ENCODE measurements around the gene NBEAL2. TPM values are rescaled to one million over a fixed set of nuclear protein-coding genes. Genes with fewer than 3 reads are reported as not detected.
A peak's percentile ranks its signal among the peaks of the same experiment; 100 is the strongest.

Gene NBEAL2
- total RNA-seq, 4 donors from 2014 or later, result 4.1 to 8.7 (median 7.5) TPM

GRCh38 chr3:46950650-46951241 lies 28.7 kb upstream of the NBEAL2 start:
- no peaks in the 10 kb centered on the region for H3K27me3 ChIP-seq
- in situ Hi-C loops (cut with MboI; ENCODE audit: low sequenced_read_pairs in 4 of 4), result no loop called here
- ATAC-seq (no peak), DNase-seq (no peak)
- no peaks in the 10 kb centered on the region for H3K36me3 ChIP-seq
- intact Hi-C loops (cut with DNase I; ENCODE audit: low total_unique reads), result no loop called here
- peaks cover 75 to 85% of the 10 kb centered on the region in 2 donors for H3K4me1 ChIP-seq
- H3K9me3 ChIP-seq, result no peaks in the 10 kb centered on the region
- TF ChIP-seq POLR2A (IDR thresholded peaks at IDR 0.05) (no peak), CTCF (IDR thresholded peaks at IDR 0.05 in 4 of 5, conservative IDR thresholded peaks at IDR 0.05 in 1 of 5) (no peak)
- no peak overlapping the region for H3K4me3 ChIP-seq
- peak overlapping the region; percentile 39 to 91 (median 88) for H3K27ac ChIP-seq

GRCh38 chr3:46952813-46953212 lies 26.7 kb upstream of the NBEAL2 start:
- no peaks in the 10 kb centered on the region for H3K9me3 ChIP-seq
- TF ChIP-seq CTCF (IDR thresholded peaks at IDR 0.05 in 4 of 5, conservative IDR thresholded peaks at IDR 0.05 in 1 of 5) (no peak), POLR2A (IDR thresholded peaks at IDR 0.05) (no peak)
- in situ Hi-C loops (cut with MboI; ENCODE audit: low sequenced_read_pairs in 4 of 4) (no loop called here), intact Hi-C loops (cut with DNase I; ENCODE audit: low total_unique reads) (no loop called here)
- DNase-seq (no peak), ATAC-seq (no peak)
- H3K27ac ChIP-seq, result peak overlapping the region; percentile 3 to 40 (median 22)
- H3K4me3 ChIP-seq, result no peak overlapping the region
- no peaks in the 10 kb centered on the region for H3K36me3 ChIP-seq
- no peaks in the 10 kb centered on the region for H3K27me3 ChIP-seq
- peaks cover 75 to 84% of the 10 kb centered on the region in 2 donors for H3K4me1 ChIP-seq

GRCh38 chr3:46953234-46954010 lies 26.0 kb upstream of the NBEAL2 start:
- intact Hi-C loops (cut with DNase I; ENCODE audit: low total_unique reads), result no loop called here
- Histone ChIP-seq H3K27me3 (no peaks in the 10 kb centered on the region), H3K36me3 (no peaks in the 10 kb centered on the region), H3K27ac (peak overlapping the region; percentile 3 to 40 (median 10)), H3K4me1 (peaks cover 75 to 82% of the 10 kb centered on the region in 2 donors), H3K4me3 (no peak overlapping the region), H3K9me3 (no peaks in the 10 kb centered on the region)
- no peak for ATAC-seq
- in situ Hi-C loops (cut with MboI; ENCODE audit: low sequenced_read_pairs in 4 of 4), result no loop called here
- TF ChIP-seq CTCF (IDR thresholded peaks at IDR 0.05 in 4 of 5, conservative IDR thresholded peaks at IDR 0.05 in 1 of 5) (no peak), POLR2A (IDR thresholded peaks at IDR 0.05) (no peak)
- no peak for DNase-seq

- Histone ChIP-seq H3K4me3 (no peak overlapping the region), H3K9me3 (no peaks in the 10 kb centered on the region), H3K27me3 (no peaks in the 10 kb centered on the region), H3K27ac (peak overlapping the region in 3 of 4 donors; percentile 32 to 49 (median 40)), H3K36me3 (no peaks in the 10 kb centered on the region), H3K4me1 (peaks cover 75 to 82% of the 10 kb centered on the region in 2 donors)
- ATAC-seq (no peak), DNase-seq (no peak)
- TF ChIP-seq POLR2A (IDR thresholded peaks at IDR 0.05), result no peak
- TF ChIP-seq CTCF (IDR thresholded peaks at IDR 0.05 in 4 of 5, conservative IDR thresholded peaks at IDR 0.05 in 1 of 5), result no peak
- intact Hi-C loops (cut with DNase I; ENCODE audit: low total_unique reads) (no loop called here), in situ Hi-C loops (cut with MboI; ENCODE audit: low sequenced_read_pairs in 4 of 4) (no loop called here)
Observed at GRCh38 chr3:46954178-46954577, 25.3 kb upstream of the NBEAL2 start.

Measured in gastrocnemius medialis (tissue), 4 donors.